SKM-1 treated with dmso at 0.1 percent for 144 hours (cell line): ENCODE results near the gene FER.

Experiments used
- DNase-seq: peaks from one replicate; lab custom pipeline; 2025; ENCODE audit not compliant: unreplicated experiment; lab: John Stamatoyannopoulos, UW

FER gene

GRCh38 chr5:109224276-109224882 is 476.7 kb downstream of the FER start:
- no peak for DNase-seq

GRCh38 chr5:109225716-109226625 is 478.3 kb downstream of the FER start:
- DNase-seq = no peak

- DNase-seq = no peak
These were observed 482.7 kb downstream of the FER start for GRCh38 chr5:109230369-109230768.

- no peak for DNase-seq
These were observed 483.6 kb downstream of the FER start for GRCh38 chr5:109231331-109231730.

- no peak for DNase-seq
These were observed 486.7 kb downstream of the FER start for GRCh38 chr5:109234381-109234780.

- no peak for DNase-seq
These were observed 491.8 kb downstream of the FER start for GRCh38 chr5:109239456-109239855.

- DNase-seq = no peak
These were observed 494.8 kb downstream of the FER start for GRCh38 chr5:109242518-109242917.

GRCh38 chr5:109246395-109246794 is 498.7 kb downstream of the FER start:
- no peak for DNase-seq
